Inflammatory macrophage treated with lipopolysaccharide for 4 hours (primary cell): ENCODE data around the gene GPHN.
"Not testable (repeated sequence)": the region's sequence is repeated elsewhere in the genome, so short reads cannot be mapped to it uniquely, and the experiment has no call there.

Experiments
- DNase-seq: peaks from one replicate; pipeline ENCODE4 v3.0.0-alpha.2; 2020

GPHN gene

DNA sequence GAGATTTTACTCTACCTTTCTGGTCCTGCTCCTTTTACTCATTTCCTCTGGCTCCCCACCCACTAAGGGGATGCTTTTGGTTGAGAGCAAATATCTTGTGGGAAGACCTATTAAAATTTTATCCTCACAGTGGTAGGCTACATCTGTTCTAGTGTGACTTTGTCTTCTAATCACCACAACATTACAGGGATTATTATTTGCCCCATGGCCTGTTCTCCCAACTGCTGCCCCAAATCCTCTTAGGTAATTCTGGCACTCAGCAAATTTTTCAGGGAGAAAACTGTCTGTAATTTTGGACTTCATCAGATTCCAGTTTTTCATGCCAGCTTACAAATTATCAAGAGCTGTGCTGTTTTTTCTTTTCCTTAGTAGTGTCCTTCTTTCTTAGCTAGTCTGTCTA lies 172.3 kb downstream of the GPHN start:
- DNase-seq: no peak

DNA sequence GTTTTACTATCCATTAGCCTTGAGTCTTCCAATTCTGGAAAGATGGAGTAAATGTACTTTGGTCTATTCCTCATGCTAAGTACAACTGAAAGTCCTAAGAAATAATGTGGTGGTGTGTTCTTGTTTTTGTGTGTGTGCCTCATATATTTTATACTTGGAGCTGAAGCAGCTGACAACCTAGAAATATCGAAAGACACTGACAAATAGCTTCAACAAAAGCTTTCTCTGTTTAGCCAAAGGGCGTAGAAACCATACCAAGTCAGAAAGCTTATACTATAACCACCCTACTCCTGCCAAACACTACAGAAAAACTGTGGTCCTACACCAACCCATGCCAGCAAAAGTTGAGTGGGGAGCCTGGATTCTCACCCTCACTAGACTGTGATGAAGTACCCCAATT lies 188.4 kb downstream of the GPHN start:
- DNase-seq: no peak

DNA sequence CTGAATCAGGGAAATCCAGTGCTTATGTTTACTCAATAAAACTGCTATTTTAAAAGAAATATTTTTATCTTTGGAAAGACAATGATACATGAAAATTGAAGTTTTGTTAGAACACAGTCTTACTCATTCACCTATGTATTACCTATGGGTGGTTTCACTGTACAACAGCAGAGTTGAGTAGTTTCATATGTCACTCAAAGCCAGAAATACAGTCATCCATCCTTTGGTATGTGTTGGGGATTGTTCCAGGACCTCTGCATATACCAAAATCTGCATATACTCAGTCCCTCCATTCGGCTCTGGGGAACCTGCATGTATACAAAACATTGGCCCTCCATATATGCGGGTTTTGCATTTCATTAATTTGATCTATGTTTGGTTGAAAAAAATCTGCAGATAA lies 190.6 kb downstream of the GPHN start:
- DNase-seq: no peak

DNA sequence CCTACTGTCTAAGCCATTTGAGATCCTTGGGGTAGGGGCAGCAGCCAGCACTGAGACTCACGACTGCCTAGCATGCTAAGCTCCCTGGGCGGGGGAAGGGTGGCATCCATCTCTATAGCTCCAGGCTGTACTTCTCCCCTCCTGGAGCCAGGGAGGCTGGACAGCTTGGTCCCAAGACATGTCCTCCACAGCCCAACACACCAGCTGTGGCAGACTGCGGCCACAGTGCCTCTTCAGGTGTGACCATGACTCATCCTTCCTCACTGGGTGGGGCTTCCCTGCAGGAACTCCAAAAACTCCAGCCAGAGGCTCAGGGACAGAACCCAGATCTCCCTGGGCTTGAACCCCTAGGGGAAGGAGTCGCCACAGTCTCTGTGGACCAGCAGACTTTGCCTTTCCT lies 193.9 kb downstream of the GPHN start:
- DNase-seq: no peak

DNA sequence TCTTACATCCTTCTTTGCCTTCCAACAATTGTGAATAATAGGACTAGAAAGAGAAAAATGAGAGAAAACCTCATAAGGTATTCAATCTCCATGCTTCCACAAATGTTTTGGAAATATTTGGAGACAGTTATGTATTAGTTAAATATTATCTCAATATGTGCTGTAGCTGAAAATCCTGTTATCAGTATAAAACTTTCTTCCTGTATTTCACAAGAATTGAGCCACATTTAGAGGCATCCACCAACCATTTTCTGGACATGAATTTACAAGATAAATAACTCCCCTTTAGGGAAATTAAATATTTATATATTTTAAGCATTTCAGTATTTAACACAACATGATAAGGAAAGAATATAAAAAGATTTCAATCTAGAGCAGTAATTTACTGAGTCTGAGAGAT lies 200.3 kb downstream of the GPHN start:
- no peak for DNase-seq

DNA sequence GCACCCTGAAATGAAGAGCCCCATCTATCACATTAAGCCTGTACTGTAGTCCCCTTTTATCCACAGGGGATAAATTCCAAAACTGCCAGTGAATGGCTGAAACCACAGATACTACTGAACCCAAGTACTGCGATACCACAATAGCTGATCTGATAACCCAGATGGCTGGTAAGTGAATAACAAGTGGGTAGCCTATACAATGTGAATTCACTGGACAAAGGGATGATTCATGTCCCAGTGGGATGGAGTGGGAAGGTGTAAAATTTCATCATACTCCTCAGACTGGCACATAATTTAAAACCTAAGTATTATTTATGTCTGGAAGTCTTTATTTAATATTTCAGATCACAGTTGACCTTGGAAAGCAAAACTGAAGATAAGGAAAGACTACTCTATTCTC lies 201.3 kb downstream of the GPHN start:
- no peak for DNase-seq

DNA sequence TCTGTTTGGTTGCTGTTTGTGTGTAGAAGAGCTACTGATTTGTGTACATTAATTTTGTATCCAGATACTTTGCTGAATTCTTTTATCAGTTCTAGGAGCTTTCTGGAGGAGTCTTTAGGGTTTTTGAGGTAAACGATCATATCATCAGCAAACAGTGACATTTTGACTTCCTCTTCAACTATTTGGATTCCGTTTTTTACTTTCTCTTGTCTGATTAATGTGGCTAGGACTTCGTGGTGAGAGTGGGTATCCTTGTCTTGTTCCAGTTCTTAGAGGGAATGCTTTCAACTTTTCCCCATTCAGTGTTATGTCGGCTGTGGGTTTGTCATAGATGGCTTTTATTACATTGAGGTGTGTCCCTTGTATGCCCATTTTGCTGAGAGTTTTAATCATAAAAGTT lies 206.3 kb downstream of the GPHN start:
- not testable (repeated sequence) for DNase-seq

DNA sequence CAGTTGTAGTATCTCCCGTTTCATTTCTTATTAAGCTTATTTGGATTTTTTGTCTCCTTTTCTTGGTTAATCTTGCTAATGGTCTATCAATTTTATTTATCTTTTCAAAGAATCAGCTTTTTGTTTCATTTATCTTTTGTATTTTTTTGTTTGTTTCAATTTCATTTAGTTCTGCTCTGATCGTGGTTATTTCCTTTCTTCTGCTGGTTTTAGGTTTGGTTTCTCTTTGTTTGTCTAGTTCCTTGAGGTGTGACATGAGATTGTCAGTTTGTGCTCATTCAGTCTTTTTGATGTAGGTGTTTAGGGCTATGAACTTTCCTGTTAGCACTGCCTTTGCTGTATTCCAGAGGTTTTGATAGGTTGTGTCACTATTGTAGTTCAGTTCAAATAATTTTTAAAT lies 207.4 kb downstream of the GPHN start:
- not testable (repeated sequence) for DNase-seq

DNA sequence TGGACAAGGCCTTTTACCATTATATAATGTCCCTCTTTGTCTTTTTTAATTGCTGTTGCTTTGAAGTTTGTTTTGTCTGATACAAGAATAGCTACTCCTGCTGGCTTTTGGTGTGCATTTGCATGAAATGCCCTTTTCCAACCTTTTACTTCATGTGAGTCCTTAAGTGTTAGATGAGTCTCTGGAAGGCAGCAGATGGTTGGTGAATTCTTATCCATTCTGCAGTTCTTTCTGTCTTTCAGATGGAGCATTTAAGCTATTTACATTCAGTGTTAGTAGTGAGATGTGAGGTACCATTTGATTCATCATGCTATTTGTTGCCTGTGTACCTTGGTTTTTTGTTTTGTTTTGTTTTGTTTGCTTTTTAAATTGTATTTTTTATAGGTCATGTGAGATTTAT lies 208.3 kb downstream of the GPHN start:
- no peak for DNase-seq

DNA sequence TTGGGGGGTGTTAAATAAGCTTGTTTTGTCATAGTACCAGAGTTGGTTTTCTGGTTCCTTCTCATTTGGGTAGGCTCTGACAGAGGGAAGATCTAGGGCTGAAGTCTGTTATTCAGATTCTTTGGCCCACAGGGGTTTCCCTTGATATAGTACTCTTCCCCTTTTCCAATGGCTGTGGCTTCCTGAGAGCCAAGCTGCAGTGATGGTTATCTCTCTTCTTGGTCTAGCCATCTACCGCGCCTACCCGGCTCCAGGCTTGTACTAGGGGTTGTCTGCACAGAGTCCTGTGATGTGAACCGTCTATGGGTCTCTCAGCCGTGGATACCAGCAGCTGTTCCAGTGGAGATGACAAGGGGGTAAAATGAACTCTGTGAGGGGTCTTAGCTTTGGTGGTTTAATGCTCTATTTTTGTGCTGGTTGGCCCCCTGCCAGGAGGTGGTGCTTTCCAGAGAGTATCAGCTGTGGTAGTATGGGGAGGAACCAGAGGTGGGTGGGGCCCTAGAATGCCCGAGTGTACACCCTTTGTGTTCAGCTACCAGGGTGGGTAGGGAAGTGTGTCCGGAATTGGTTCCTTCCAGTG lies 209.7 kb downstream of the GPHN start:
- DNase-seq: no peak

DNA sequence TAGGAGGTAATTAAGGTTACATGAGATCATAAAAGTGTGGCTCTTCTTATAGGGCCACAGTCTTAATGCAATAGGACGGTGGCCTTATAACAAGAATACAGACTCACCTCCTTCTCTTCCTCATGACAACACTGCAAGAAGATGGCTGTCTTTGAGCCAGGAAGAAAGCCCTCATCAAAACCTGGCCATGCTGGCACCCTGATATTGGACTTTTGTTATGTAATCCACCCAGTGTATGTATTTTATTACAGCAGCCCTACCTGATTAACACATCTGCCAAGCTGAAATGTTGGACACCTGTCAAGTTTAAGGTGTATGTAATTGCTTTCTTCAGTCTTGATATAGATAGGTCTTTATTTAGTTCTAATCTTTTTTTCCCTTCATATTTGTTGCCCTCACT lies 217.0 kb downstream of the GPHN start:
- DNase-seq: no peak

DNA sequence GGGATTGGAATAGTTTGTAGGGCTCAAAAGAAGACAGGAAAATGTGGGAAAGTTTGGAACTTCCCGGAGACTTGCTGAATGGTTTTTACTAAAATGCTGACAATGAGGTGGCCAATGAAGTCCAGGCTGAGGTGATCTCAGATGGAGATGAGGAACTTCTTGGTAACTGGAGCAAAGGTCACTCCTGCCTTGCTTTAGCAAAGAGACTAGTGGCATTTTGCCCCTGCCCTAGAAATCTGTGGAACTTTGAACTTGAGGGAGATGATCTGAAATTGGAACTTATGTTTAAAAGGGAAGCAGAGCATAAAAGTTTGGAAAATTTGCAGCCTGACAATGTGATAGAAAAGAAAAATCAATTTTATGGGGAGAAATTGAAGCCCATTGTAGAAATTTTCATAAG lies 223.4 kb downstream of the GPHN start:
- not testable (repeated sequence) for DNase-seq

DNA sequence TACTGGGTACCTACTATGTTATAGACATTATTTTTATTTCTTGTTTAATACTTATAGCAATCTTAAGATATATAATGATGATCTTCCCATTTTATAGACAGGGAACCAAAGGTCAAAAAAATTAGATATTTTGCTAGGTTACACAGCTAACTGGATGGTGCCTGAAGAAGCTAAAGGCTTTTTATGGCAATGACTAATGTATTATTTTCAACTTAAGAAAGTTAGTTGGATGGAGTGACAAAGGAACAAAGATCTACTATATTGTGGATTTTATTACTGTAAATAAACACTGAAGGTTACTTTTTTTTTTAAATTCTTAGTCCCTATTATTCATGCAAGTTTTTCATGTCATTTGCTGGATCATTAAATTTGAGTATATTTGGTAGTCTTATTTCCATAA lies 227.9 kb downstream of the GPHN start:
- no peak for DNase-seq

DNA sequence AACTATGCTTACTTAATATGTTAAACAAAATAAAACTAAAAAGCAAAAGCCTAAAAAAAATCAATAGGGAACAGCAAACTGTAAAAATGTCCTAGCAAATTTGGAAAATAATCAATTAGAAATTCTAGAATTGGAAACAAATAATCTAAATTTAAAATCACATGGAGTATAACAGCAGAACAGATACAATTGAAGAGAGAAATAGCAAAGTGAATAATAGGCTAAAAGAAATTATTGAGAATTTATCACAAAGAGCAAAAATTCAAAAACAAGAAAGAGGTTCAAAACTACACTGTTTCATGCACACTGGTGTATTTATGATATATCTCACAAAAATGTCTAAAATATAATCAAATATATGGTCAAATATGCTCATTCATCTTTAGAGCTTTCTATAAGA lies 231.9 kb downstream of the GPHN start:
- no peak for DNase-seq

DNA sequence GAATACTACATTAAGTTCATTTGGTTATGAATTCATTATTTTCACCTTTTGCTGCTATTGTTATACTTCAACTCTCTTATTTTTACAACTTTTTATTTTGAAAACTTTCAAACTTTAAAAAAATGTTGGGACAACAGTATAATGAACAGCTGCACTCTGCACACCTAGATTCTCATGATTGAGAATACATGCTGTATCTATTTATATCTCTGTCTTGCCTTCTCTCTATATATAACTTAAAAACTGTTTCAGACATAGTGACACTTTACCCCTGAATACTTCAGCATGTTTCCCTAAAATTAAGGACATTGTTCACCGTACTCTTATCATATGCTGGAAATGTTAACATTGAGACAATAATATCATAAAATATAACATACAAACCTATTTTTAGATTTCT lies 237.1 kb downstream of the GPHN start:
- DNase-seq: no peak

DNA sequence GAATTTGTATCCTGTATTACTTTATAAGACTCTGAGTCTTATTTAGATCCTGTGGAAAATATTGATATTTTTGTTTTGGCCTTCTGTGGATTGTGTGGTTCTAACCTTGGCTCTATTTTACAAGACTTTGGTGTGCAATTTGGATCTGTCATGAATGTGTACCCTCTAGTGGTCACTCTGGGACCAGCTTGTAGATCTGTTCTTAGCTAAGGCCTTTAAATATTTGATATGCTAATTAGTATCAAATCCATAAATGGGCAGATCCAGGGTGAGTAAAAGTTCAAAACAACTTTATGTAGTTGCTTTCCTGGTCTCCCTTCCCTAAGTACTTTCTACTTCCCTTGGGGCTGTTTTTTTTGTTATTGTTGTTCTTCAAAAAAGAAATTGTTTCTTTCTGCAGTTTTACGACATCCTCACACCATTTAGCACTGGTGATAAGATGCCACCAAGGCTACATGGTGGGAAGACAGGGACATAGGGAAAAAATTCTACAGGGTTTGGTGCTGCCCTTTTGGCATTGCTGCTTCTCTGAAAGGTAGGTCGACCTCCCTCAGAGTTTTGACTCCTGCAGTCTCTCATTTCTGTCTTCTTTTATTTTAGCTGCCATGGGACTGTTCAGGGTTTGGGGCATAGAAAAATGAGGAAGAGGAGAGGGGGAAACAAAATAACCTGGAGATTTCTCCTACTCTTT lies 238.5 kb downstream of the GPHN start:
- no peak for DNase-seq

DNA sequence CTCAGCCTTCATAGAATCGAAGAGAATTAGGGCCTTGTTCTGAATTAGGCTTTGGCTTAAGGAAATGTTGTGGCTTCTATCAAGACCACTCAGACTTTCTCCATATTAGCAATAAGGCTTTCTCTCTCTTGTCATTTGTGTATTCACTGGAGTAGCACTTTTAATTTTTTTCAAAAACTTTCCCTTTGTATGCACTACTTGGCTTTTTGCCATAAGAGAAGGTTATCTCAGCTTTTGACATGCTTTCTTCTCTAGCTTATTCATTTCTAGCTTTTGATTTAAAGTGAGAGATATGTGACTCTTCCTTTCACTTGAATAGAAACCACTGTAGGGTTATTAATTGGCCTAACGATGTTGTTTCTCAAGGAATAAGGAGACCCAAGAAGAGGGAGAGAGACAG lies 244.2 kb downstream of the GPHN start:
- DNase-seq: no peak

DNA sequence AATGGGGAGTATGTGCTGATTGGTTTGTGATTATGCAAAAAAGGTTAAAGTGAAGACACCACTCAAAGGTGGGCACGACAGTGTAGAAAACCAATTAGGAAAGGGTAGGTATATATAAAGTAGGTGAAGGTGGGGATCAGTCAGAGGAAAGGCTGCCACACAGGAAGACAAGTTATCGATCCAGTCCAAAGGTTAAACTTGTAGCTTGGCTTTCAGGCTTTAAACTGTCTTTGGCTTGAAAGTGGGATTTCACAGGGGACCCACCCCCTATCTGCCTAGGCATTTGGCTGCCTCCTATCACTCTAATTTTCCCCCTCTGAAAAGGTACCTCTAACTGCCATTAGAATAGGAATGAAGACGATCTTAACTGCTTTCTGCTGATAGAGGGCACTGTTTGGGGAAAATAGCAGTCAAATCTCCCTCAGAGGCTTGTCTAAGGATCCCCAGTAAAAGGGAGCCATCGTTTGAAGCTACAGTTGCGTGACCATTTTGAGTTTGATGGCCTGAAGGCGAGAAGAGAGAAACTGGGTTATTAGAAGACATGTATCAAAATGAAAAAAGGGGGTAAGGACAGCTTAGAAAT lies 250.2 kb downstream of the GPHN start:
- DNase-seq: no peak

DNA sequence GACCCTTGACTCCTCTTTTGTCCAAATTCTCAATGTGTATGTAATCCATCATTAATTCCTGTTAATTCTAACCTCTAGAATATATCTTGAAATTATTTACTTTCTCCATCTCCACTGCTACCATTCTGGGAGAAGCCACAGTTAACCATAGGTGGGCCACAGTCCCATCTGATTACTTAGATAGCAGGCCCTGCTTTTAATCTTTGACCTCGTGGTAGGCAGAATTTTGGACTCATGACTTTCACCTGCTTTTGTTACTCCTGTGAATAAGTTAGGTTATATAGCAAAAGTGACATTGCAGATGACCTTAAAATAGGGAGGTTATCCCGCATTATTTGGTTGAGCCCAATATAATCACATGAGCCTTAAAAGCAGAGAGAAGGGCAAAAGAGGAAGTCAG lies 264.2 kb downstream of the GPHN start:
- DNase-seq: no peak

DNA sequence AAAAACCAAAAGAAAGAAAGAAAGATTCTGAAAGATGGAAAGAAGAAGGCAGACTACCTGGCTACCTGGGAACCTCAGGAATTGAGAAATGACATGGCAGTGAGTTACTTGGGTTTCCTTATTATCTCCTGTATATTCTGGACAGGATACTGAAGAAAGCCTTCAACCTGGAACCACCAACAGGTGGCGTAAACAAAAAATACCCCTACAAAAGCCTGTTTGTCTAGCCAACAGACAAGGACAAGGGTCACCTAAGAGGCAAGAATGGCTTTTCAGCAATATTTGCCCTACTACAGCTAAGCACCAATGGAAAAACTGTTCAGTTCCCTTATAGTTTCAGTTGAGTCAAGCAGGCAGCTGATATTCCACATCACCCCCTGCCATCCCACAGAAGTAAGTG lies 274.9 kb downstream of the GPHN start:
- no peak for DNase-seq

DNA sequence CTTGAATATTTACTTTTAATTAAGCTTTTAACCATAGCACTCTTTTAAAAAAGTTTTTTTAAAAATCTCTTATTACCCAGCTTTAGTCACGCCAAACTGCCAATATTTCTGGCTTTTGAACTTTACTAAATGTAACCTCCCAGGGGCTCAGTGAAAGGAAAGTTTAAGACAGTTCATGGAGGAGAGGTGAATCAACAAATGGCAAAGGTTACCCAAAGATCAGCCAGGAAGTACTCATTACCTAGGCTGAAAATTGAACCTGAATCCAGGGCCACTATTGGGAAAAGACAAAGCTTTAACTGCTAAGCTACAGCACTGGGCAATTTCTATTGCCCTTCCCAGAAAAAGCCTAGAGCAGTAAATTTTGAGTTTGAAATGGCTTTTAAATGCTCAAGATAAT lies 282.2 kb downstream of the GPHN start:
- DNase-seq: no peak

DNA sequence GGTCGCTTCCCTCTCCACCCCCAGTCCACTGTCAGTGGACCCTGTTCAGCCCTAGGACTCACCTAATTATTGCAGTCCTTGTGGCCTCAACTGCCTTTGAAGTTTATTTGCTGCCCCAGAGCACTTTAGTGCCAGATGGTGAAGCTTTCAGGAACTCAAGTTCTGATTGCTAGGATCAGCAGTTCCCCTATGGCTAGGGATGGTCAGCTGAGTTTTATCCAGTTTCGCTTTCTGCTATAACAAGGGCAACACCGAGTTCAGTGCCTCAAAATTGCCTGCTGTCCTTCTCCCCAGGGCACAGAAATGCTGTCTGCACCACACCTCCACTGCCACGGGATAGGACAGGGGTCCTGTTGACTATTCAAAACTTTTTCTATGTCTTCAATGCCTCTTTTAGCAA lies 295.0 kb downstream of the GPHN start:
- DNase-seq: no peak

DNA sequence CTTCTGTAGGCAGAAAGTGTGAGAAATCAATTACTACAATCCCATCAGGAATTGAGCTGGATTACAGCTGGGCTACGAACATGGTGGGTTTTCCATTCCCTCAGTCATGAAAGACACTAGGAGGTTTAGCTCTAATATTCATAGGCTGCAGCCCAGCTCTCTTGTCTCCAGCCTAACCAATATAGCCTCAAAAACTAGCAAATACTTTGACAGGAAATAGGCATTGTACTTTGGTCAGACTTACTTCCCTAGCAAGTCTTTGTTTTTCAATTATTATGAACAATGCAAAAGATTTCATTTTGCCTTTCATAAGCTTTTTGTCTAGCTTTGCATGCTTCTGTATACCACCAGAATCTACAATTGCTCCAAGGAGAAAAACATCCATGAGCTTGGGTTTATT lies 296.2 kb downstream of the GPHN start:
- DNase-seq: no peak

DNA sequence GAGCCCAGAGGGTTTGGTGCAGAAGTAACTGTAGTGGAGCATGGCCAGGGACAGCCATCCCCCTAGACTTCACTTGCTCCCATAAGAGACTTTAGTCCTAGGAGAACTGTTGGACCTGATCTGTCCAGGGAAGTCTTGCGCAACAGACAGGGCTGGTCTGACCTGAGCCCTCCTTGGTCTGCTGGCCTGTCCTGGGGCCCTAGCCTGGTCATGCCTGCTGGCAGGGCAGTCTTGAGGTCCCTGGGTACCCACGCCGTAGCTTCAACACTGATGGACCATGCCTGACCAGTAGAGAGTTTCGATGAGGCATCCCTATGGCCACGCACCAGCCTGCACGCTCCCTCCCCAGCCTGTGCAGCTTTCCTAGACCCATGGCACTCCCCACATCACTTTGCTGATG lies 305.7 kb downstream of the GPHN start:
- DNase-seq: no peak

DNA sequence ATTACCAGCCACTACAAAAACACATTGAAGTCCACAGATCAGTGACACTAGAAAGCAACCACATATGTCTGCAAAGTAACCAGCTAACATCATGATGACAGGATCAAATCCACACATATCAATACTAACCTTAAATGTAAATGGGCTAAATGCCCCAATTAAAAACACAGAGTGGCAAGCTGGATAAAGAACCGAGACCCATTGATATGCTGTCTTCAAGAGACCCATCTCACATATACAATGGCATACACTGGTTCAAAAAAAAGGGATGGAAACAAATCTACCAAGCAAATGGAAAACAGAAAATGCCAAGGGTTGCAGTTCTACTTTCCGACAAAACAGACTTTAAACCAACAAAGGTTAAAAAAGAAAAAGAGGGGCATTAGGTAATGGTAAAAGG lies 307.7 kb downstream of the GPHN start:
- DNase-seq: no peak
